ENCODE data around the gene CCDC187. TPM values are rescaled to one million over a fixed set of nuclear protein-coding genes. Genes with fewer than 3 reads are reported as not detected.

CCDC187 gene
- total RNA-seq, 1 donor from 2014 or later: 0.69 TPM

- no peaks in the 10 kb centered on the region for H3K27me3 Mint-ChIP-seq
- POLR2A ChIA-PET: interaction anchor here (1.5 kb wide), 1 partner anchor 23 kb away, joined by 4 read pairs; no protein-coding TSS in a partner anchor
- DNase-seq: no peak
- H3K9me3 Mint-ChIP-seq: no peaks in the 10 kb centered on the region
- CTCF ChIA-PET: interaction anchor here (1.0 kb wide), 1 partner anchor 50 kb away, joined by 3 read pairs; no protein-coding TSS in a partner anchor
- intact Hi-C loops (cut with micrococcal nuclease): no loop called here
- H3K36me3 Mint-ChIP-seq (ENCODE audit: low read depth): peaks cover 86% of the 10 kb centered on the region
- H3K27ac Mint-ChIP-seq: no peak overlapping the region
- no peak overlapping the region for H3K4me3 Mint-ChIP-seq
- no peak for TF ChIP-seq CTCF (IDR thresholded peaks at IDR 0.05)
- H3K4me1 Mint-ChIP-seq: peaks cover 41% of the 10 kb centered on the region
- no peak for ATAC-seq (ENCODE audit: low read depth)
Observed at GRCh38 chr9:136220017-136220729, 83.7 kb downstream of the CCDC187 start.

GRCh38 chr9:136219276-136219675 lies 84.6 kb downstream of the CCDC187 start:
- H3K27me3 Mint-ChIP-seq: no peaks in the 10 kb centered on the region
- ATAC-seq (ENCODE audit: low read depth) (no peak), DNase-seq (no peak)
- no peak overlapping the region for H3K27ac Mint-ChIP-seq
- H3K36me3 Mint-ChIP-seq (ENCODE audit: low read depth): peaks cover 89% of the 10 kb centered on the region
- no peak overlapping the region for H3K4me3 Mint-ChIP-seq
- ChIA-PET CTCF (interaction anchor here (1.0 kb wide), 1 partner anchor 49 kb away, joined by 3 read pairs; no protein-coding TSS in a partner anchor), POLR2A (interaction anchor here (1.5 kb wide), 2 partner anchors 24 to 26 kb away, joined by 3 to 4 read pairs; partner anchors contain the start of gene QSOX2)
- TF ChIP-seq CTCF (IDR thresholded peaks at IDR 0.05): no peak
- H3K9me3 Mint-ChIP-seq: no peaks in the 10 kb centered on the region
- intact Hi-C loops (cut with micrococcal nuclease): no loop called here
- H3K4me1 Mint-ChIP-seq: peaks cover 38% of the 10 kb centered on the region

GRCh38 chr9:136218673-136219072 lies 85.2 kb downstream of the CCDC187 start:
- Mint-ChIP-seq H3K9me3 (no peaks in the 10 kb centered on the region), H3K4me3 (no peak overlapping the region), H3K36me3 (ENCODE audit: low read depth) (peaks cover 90% of the 10 kb centered on the region), H3K27ac (no peak overlapping the region), H3K4me1 (peaks cover 33% of the 10 kb centered on the region), H3K27me3 (no peaks in the 10 kb centered on the region)
- intact Hi-C loops (cut with micrococcal nuclease): no loop called here
- ATAC-seq (ENCODE audit: low read depth) (no peak), DNase-seq (no peak)
- POLR2A ChIA-PET: interaction anchor here (1.5 kb wide), 2 partner anchors 24 to 27 kb away, joined by 3 to 4 read pairs; partner anchors contain the start of gene QSOX2
- TF ChIP-seq CTCF (IDR thresholded peaks at IDR 0.05): no peak
- CTCF ChIA-PET: no interaction called here

GRCh38 chr9:136218271-136218670 lies 85.6 kb downstream of the CCDC187 start:
- ChIA-PET POLR2A (interaction anchor here (1.5 kb wide), 1 partner anchor 27 kb away, joined by 3 read pairs; the partner anchor contains the start of gene QSOX2), CTCF (no interaction called here)
- H3K27me3 Mint-ChIP-seq: no peaks in the 10 kb centered on the region
- no peak overlapping the region for H3K27ac Mint-ChIP-seq
- DNase-seq (no peak), ATAC-seq (ENCODE audit: low read depth) (no peak)
- H3K9me3 Mint-ChIP-seq: no peaks in the 10 kb centered on the region
- peaks cover 29% of the 10 kb centered on the region for H3K4me1 Mint-ChIP-seq
- no peak for TF ChIP-seq CTCF (IDR thresholded peaks at IDR 0.05)
- H3K36me3 Mint-ChIP-seq (ENCODE audit: low read depth): peaks cover 90% of the 10 kb centered on the region
- intact Hi-C loops (cut with micrococcal nuclease): no loop called here
- H3K4me3 Mint-ChIP-seq: no peak overlapping the region

GRCh38 chr9:136216541-136217244 lies 87.2 kb downstream of the CCDC187 start:
- Mint-ChIP-seq H3K36me3 (ENCODE audit: low read depth) (peaks cover 91% of the 10 kb centered on the region), H3K27ac (no peak overlapping the region), H3K4me3 (no peak overlapping the region), H3K4me1 (peaks cover 23% of the 10 kb centered on the region), H3K9me3 (no peaks in the 10 kb centered on the region), H3K27me3 (no peaks in the 10 kb centered on the region)
- intact Hi-C loops (cut with micrococcal nuclease): no loop called here
- no peak for ATAC-seq (ENCODE audit: low read depth)
- POLR2A ChIA-PET: interaction anchor here (1.6 kb wide), 1 partner anchor 8 kb away, joined by 8 read pairs; no protein-coding TSS in a partner anchor
- CTCF ChIA-PET: interaction anchor here (1.2 kb wide), 1 partner anchor 11 kb away, joined by 3 read pairs; no protein-coding TSS in a partner anchor
- no peak for DNase-seq
- TF ChIP-seq CTCF (IDR thresholded peaks at IDR 0.05): no peak

All from activated B cell treated with CpG ODN at 0.5 μM for 24 hours (primary cell).